Stimulated activated CD8-positive, alpha-beta memory T cell treated with anti-CD3 and anti-CD28 coated beads, Interleukin-15, amount 100 ng/mL, for 48 hours (primary cell): Measurements from ENCODE around the gene B4GALT7.

Experiments used
- DNase-seq, 2 donors: peaks; one replicate each; pipeline ENCODE4 v3.0.0-alpha.2; 2020; ENCODE audit warnings: low read depth in 2 of 2

B4GALT7 gene

GRCh38 chr5:177593511-177593910, 6.4 kb upstream of the B4GALT7 start:
- DNase-seq = no peak

- DNase-seq = no peak
Observed at GRCh38 chr5:177594071-177594470, 5.9 kb upstream of the B4GALT7 start.

GRCh38 chr5:177595026-177595585, 4.8 kb upstream of the B4GALT7 start:
- no peak for DNase-seq

- DNase-seq = no peak
Observed at GRCh38 chr5:177595991-177596774, 3.7 kb upstream of the B4GALT7 start.

- DNase-seq = no peak
Observed at GRCh38 chr5:177596775-177597238, 3.1 kb upstream of the B4GALT7 start.

GRCh38 chr5:177598477-177598876, 1.5 kb upstream of the B4GALT7 start:
- no peak for DNase-seq

GRCh38 chr5:177600508-177601018, 631 bp downstream of the B4GALT7 start:
- no peak for DNase-seq

GRCh38 chr5:177601126-177601525, 1.2 kb downstream of the B4GALT7 start:
- DNase-seq = no peak

GRCh38 chr5:177601577-177602457, 1.9 kb downstream of the B4GALT7 start:
- DNase-seq = no peak

- DNase-seq = no peak
Observed at GRCh38 chr5:177602458-177602830, 2.5 kb downstream of the B4GALT7 start.

- DNase-seq = no peak
Observed at GRCh38 chr5:177603631-177604030, 3.7 kb downstream of the B4GALT7 start.

- DNase-seq = no peak
Observed at GRCh38 chr5:177604116-177604521, 4.2 kb downstream of the B4GALT7 start.

- no peak for DNase-seq
Observed at GRCh38 chr5:177604656-177605055, 4.7 kb downstream of the B4GALT7 start.

- no peak for DNase-seq
Observed at GRCh38 chr5:177605078-177605477, 5.1 kb downstream of the B4GALT7 start.

GRCh38 chr5:177605667-177606066, 5.7 kb downstream of the B4GALT7 start:
- DNase-seq = no peak

- DNase-seq = no peak
Observed at GRCh38 chr5:177606071-177607051, 6.4 kb downstream of the B4GALT7 start.

GRCh38 chr5:177607115-177607451, 7.2 kb downstream of the B4GALT7 start:
- no peak for DNase-seq

GRCh38 chr5:177607452-177608192, 7.7 kb downstream of the B4GALT7 start:
- peak; percentile 42 to 51 for DNase-seq

- no peak for DNase-seq
Observed at GRCh38 chr5:177608243-177609075, 8.5 kb downstream of the B4GALT7 start.
